SK-N-SH treated with all-trans-retinoic acid at 6 μM for 48 hours (cell line): Measurements from ENCODE around the gene DDX24.

Source experiments
- ATAC-seq: fragments of 200-7000 bp; cut with Tn5 transposase; 3 replicates; pipeline ENCODE4 v1.9.1; 2020; ENCODE audit warnings: mild to moderate bottlenecking, moderate library complexity
- ARNTL ChIP-seq: fragments of 450-650 bp; formaldehyde crosslinking; IDR thresholded peaks from 2 replicates; pipeline ENCODE4 v1.5.0; 2020; ENCODE audit warnings: low read depth, mild to moderate bottlenecking, moderate library complexity, borderline replicate concordance
- BACH2 ChIP-seq: fragments of 250-450 bp; sonication (Bioruptor Pico); IDR thresholded peaks from 2 replicates; pipeline ENCODE4 v1.9.0; 2021; ENCODE audit warnings: mild to moderate bottlenecking, borderline replicate concordance
- CREB5 ChIP-seq: fragments of 250-450 bp; sonication (Bioruptor Pico); IDR thresholded peaks from 2 replicates; pipeline ENCODE4 v1.5.1; 2020; ENCODE audit warnings: low read depth, mild to moderate bottlenecking, moderate library complexity
- CSDC2 ChIP-seq: fragments of 250-450 bp; sonication (Bioruptor Pico); IDR thresholded peaks from 2 replicates; pipeline ENCODE4 v1.5.0; 2020; ENCODE audit warnings: mild to moderate bottlenecking, moderate library complexity
- CSRNP3 ChIP-seq: fragments of 250-450 bp; sonication (Bioruptor Pico); IDR thresholded peaks from 2 replicates; pipeline ENCODE4 v1.5.1; 2021; ENCODE audit warnings: mild to moderate bottlenecking, moderate library complexity
- ESRRG ChIP-seq: fragments of 250-450 bp; sonication (Bioruptor Pico); IDR thresholded peaks from 2 replicates; pipeline ENCODE4 v1.6.1; 2021; ENCODE audit warnings: mild to moderate bottlenecking
- GLIS3 ChIP-seq: fragments of 250-450 bp; sonication (Bioruptor Pico); IDR thresholded peaks from 2 replicates; pipeline ENCODE4 v1.5.0; 2020; ENCODE audit warnings: mild to moderate bottlenecking, moderate library complexity
- ISL1 ChIP-seq: fragments of 250-450 bp; sonication (Bioruptor Pico); IDR thresholded peaks from 2 replicates; pipeline ENCODE4 v2.1.2; 2022; ENCODE audit warnings: mild to moderate bottlenecking, moderate library complexity
- OSR1 ChIP-seq: fragments of 250-450 bp; sonication (Bioruptor Pico); IDR thresholded peaks from 2 replicates; pipeline ENCODE4 v1.8.0; 2022; ENCODE audit warnings: moderate library complexity, mild to moderate bottlenecking, inconsistent platforms
- PATZ1 ChIP-seq: fragments of 250-450 bp; sonication (Bioruptor Pico); IDR thresholded peaks from 2 replicates; pipeline ENCODE4 v1.8.0; 2020; ENCODE audit warnings: mild to moderate bottlenecking, moderate library complexity, borderline replicate concordance
- POU6F1 ChIP-seq: fragments of 250-450 bp; sonication (Bioruptor Pico); IDR thresholded peaks from 2 replicates; pipeline ENCODE4 v1.8.0; 2021; ENCODE audit warnings: low read depth, mild to moderate bottlenecking, moderate library complexity, borderline replicate concordance
- PPARA ChIP-seq: fragments of 250-450 bp; sonication (Bioruptor Pico); IDR thresholded peaks from 2 replicates; pipeline ENCODE4 v1.5.0; 2020; ENCODE audit warnings: mild to moderate bottlenecking, borderline replicate concordance
- RARB ChIP-seq: fragments of 250-450 bp; sonication (Bioruptor Pico); IDR thresholded peaks from 2 replicates; pipeline ENCODE4 v1.8.0; 2021; ENCODE audit warnings: mild to moderate bottlenecking, moderate library complexity
- SNAI2 ChIP-seq: fragments of 250-450 bp; sonication (Bioruptor Pico); IDR thresholded peaks from 2 replicates; pipeline ENCODE4 v1.5.0; 2020; ENCODE audit warnings: mild to moderate bottlenecking, moderate library complexity
- TCF4 ChIP-seq: fragments of 250-450 bp; sonication (Bioruptor Pico); IDR thresholded peaks from 2 replicates; pipeline ENCODE4 v1.8.0; 2021; ENCODE audit warnings: mild to moderate bottlenecking, moderate library complexity, borderline replicate concordance
- TOX ChIP-seq: fragments of 250-450 bp; sonication (Bioruptor Pico); IDR thresholded peaks from 2 replicates; pipeline ENCODE4 v1.8.0; 2021; ENCODE audit warnings: mild to moderate bottlenecking, moderate library complexity, borderline replicate concordance
- ZC3H10 ChIP-seq: fragments of 250-450 bp; sonication (Bioruptor Pico); IDR thresholded peaks from 2 replicates; pipeline ENCODE4 v1.5.1; 2021; ENCODE audit warnings: mild to moderate bottlenecking, moderate library complexity
- ZFP3 ChIP-seq: fragments of 250-450 bp; sonication (Bioruptor Pico); IDR thresholded peaks from 2 replicates; pipeline ENCODE4 v1.5.0; 2020; ENCODE audit warnings: mild to moderate bottlenecking, moderate library complexity
- ZFP30 ChIP-seq: fragments of 450-650 bp; formaldehyde crosslinking; IDR thresholded peaks from 2 replicates; pipeline ENCODE4 v1.5.0; 2022; ENCODE audit warnings: mild to moderate bottlenecking, moderate library complexity
- ZNF565 ChIP-seq: fragments of 450-650 bp; formaldehyde crosslinking; conservative IDR thresholded peaks from 2 replicates; pipeline ENCODE4 v1.5.0; 2020; ENCODE audit warnings: low read depth, mild to moderate bottlenecking, moderate library complexity
- ZNF70 ChIP-seq: fragments of 450-650 bp; formaldehyde crosslinking; IDR thresholded peaks from 2 replicates; pipeline ENCODE4 v1.5.0; 2020; ENCODE audit warnings: mild to moderate bottlenecking, moderate library complexity
- ZNF8 ChIP-seq: fragments of 450-650 bp; formaldehyde crosslinking; IDR thresholded peaks from 2 replicates; pipeline ENCODE4 v1.5.0; 2020; ENCODE audit warnings: mild to moderate bottlenecking, moderate library complexity

Gene DDX24

GRCh38 chr14:94054936-94055335, 26.1 kb downstream of the DDX24 start:
- TF ChIP-seq ISL1 (no peak), TOX (CRISPR knock-in tag) (no peak), PATZ1 (CRISPR knock-in tag) (no peak), ZNF8 (CRISPR knock-in tag) (no peak)
- no peak for ATAC-seq

GRCh38 chr14:94054401-94054800, 26.6 kb downstream of the DDX24 start:
- TF ChIP-seq SNAI2 (CRISPR knock-in tag) (no peak), GLIS3 (CRISPR knock-in tag) (no peak), ZNF70 (CRISPR knock-in tag) (no peak), ZNF565 (CRISPR knock-in tag) (no peak)

GRCh38 chr14:94052662-94053061, 28.3 kb downstream of the DDX24 start:
- TF ChIP-seq ESRRG (CRISPR knock-in tag) (no peak), ZFP3 (no peak), ZNF70 (CRISPR knock-in tag) (no peak), PPARA (CRISPR knock-in tag) (no peak), OSR1 (CRISPR knock-in tag) (no peak), ISL1 (no peak), ZC3H10 (CRISPR knock-in tag) (no peak), TOX (CRISPR knock-in tag) (no peak), ZFP30 (CRISPR knock-in tag) (no peak), CSDC2 (no peak), SNAI2 (CRISPR knock-in tag) (no peak), POU6F1 (CRISPR knock-in tag) (no peak), ZNF565 (CRISPR knock-in tag) (no peak), ARNTL (no peak), CSRNP3 (CRISPR knock-in tag) (no peak)
- ATAC-seq: no peak

More at GRCh38 chr14:94054401-94054800, 26.6 kb downstream of the DDX24 start:
- no peak for ATAC-seq

GRCh38 chr14:94052199-94052598, 28.8 kb downstream of the DDX24 start:
- TF ChIP-seq PPARA (CRISPR knock-in tag) (no peak), ARNTL (no peak), BACH2 (no peak), CSDC2 (no peak), POU6F1 (CRISPR knock-in tag) (no peak), OSR1 (CRISPR knock-in tag) (no peak)

GRCh38 chr14:94051779-94052178, 29.2 kb downstream of the DDX24 start:
- TF ChIP-seq CSRNP3 (CRISPR knock-in tag): no peak
- no peak for TF ChIP-seq OSR1 (CRISPR knock-in tag)
- TF ChIP-seq RARB: no peak
- TF ChIP-seq ISL1: no peak
- no peak for TF ChIP-seq PPARA (CRISPR knock-in tag)
- no peak for TF ChIP-seq TCF4
- no peak for TF ChIP-seq ESRRG (CRISPR knock-in tag)
- TF ChIP-seq ZNF565 (CRISPR knock-in tag): no peak
- TF ChIP-seq SNAI2 (CRISPR knock-in tag): no peak
- no peak for TF ChIP-seq ZFP30 (CRISPR knock-in tag)
- no peak for TF ChIP-seq CREB5
- TF ChIP-seq ZNF8 (CRISPR knock-in tag): no peak
- ATAC-seq: no peak

More at GRCh38 chr14:94052199-94052598, 28.8 kb downstream of the DDX24 start:
- no peak for ATAC-seq
